Panc1 (cell line): ENCODE data around the gene NLN. TPM values are rescaled to one million over a fixed set of nuclear protein-coding genes. Genes with fewer than 3 reads are reported as not detected.

Experiments used
- ATAC-seq: fragments of 200-7000 bp; cut with Tn5 transposase; 2 replicates; pipeline ENCODE4 v1.9.1; 2020; ENCODE audit warnings: mild to moderate bottlenecking, moderate library complexity
- BruUV-seq: library from RNA; stranded (reverse); fragments of 400-500 nt; replicated peaks from 2 replicates; lab custom pipeline; 2021; lab: Mats Ljungman, UMichigan
- CTCF ChIA-PET: fragments of 300-600 bp; sonication (Branson Sonifier 250); formaldehyde crosslinking; loops from one replicate; lab custom pipeline; 2022; ENCODE audit warnings: antibody characterized with exemption; lab: Charles Lee
- POLR2A ChIA-PET: fragments of 300-600 bp; sonication (Branson Sonifier 250); formaldehyde crosslinking; loops from one replicate; lab custom pipeline; 2022; ENCODE audit warnings: antibody characterized with exemption; lab: Charles Lee
- DNase-seq: peaks from one replicate; pipeline ENCODE4 v3.0.0-alpha.2; 2010; ENCODE audit warnings: low read depth, low spot score
- H3K27ac ChIP-seq: 2 replicates; pipeline ENCODE4 v1.5.1; 2011; ENCODE audit warnings: mild to moderate bottlenecking, low read length, inconsistent platforms
- H3K27me3 ChIP-seq: fragments of 200-500 bp; sonication (Bioruptor generic); 2 replicates; pipeline ENCODE4 v1.6.0; 2014; ENCODE audit warnings: low read length, inconsistent platforms; ENCODE audit not compliant: control insufficient read depth, insufficient read depth
- H3K36me3 ChIP-seq: fragments of 200-500 bp; sonication (Bioruptor generic); 2 replicates; pipeline ENCODE4 v1.5.1; 2014; ENCODE audit warnings: inconsistent platforms, mild to moderate bottlenecking, low read length, moderate library complexity; ENCODE audit not compliant: control insufficient read depth, insufficient read depth
- H3K4me1 ChIP-seq: 2 replicates; pipeline ENCODE4 v1.5.1; 2011; ENCODE audit warnings: inconsistent platforms, mild to moderate bottlenecking, low read length, moderate library complexity; ENCODE audit not compliant: control insufficient read depth, insufficient read depth
- H3K4me3 ChIP-seq, 2 experiments: 2 replicates each; pipeline ENCODE4 v1.5.1; 2011 to 2012; ENCODE audit warnings: low read depth in 2 of 2, low read length in 2 of 2, mild to moderate bottlenecking in 2 of 2, inconsistent platforms in 1 of 2, moderate library complexity in 1 of 2
- H3K9me3 ChIP-seq: fragments of 200-500 bp; sonication (Bioruptor generic); 2 replicates; pipeline ENCODE4 v1.5.1; 2014; ENCODE audit warnings: low read depth, mild to moderate bottlenecking, inconsistent platforms, low read length, moderate library complexity; ENCODE audit not compliant: control insufficient read depth, insufficient read depth
- CTCF ChIP-seq: fragments of 450-650 bp; IDR thresholded peaks from 2 replicates; pipeline ENCODE4 v1.5.1; 2017; ENCODE audit warnings: mild to moderate bottlenecking
- POLR2AphosphoS5 ChIP-seq: IDR thresholded peaks from 2 replicates; pipeline ENCODE4 v1.6.1; 2012; ENCODE audit warnings: mild to moderate bottlenecking, low read depth, low read length, moderate library complexity
- REST ChIP-seq, 2 experiments: IDR thresholded peaks; 2 replicates each; pipeline ENCODE4 v1.6.1; 2011 to 2012; ENCODE audit warnings: low read depth in 2 of 2, control low read depth in 1 of 2, low read length in 1 of 2, mild to moderate bottlenecking in 1 of 2, moderate library complexity in 1 of 2; ENCODE audit not compliant: insufficient read depth in 1 of 2
- SIN3A ChIP-seq: IDR thresholded peaks from 2 replicates; pipeline ENCODE4 v1.6.1; 2012; ENCODE audit warnings: low read depth, mild to moderate bottlenecking, low read length, moderate library complexity, borderline replicate concordance; ENCODE audit not compliant: insufficient read depth
- TCF7L2 ChIP-seq: IDR thresholded peaks from 2 replicates; pipeline ENCODE4 v1.6.1; 2011; ENCODE audit warnings: mild to moderate bottlenecking, low read depth, low read length, inconsistent platforms
- in situ Hi-C: cut with HindIII; loops from 2 replicates; pipeline ENCODE4 v1.10.0; 2016; ENCODE audit warnings: low sequenced_read_pairs, low pct_unique_long_range_greater_than_20kb
- intact Hi-C: fragments of 100-400 bp; cut with micrococcal nuclease; formaldehyde crosslinking; loops from one replicate; pipeline ENCODE4 v1.10.0; 2022; ENCODE audit not compliant: unreplicated experiment
- total RNA-seq: library from RNA; stranded (reverse); gene quantifications from one replicate; pipeline ENCODE4 v1.2.1, GENCODE V29; 2021; ENCODE audit not compliant: unreplicated experiment

NLN gene
- total RNA-seq, 1 experiment from 2014 or later: 51.8 TPM

- intact Hi-C loops: no loop called here
- no peak for ATAC-seq
These were observed 36.6 kb downstream of the NLN start for GRCh38 chr5:65758546-65759144.

More at GRCh38 chr5:65758546-65759144, 36.6 kb downstream of the NLN start:
- TF ChIP-seq SIN3A (no peak), TCF7L2 (no peak), POLR2AphosphoS5 (no peak), CTCF (no peak), REST (IDR thresholded peaks at IDR 0.05; ENCODE audit: insufficient read depth in 1 of 2, low read depth in 2 of 2, low read length in 1 of 2) (no peak)
- no peak for DNase-seq
- ChIA-PET CTCF (no interaction called here), POLR2A (no interaction called here)
- BruUV-seq: no TSS peak
- Histone ChIP-seq H3K9me3 (no peaks in the 10 kb centered on the region), H3K36me3 (no peaks in the 10 kb centered on the region; the same call in 1 of the 2 replicates), H3K27ac (no peak overlapping the region), H3K4me3 (no peak overlapping the region), H3K4me1 (no peaks in the 10 kb centered on the region), H3K27me3 (no peaks in the 10 kb centered on the region)
- in situ Hi-C loops: no loop called here
